Kidney epithelial cell (primary cell): ENCODE measurements around the gene DMRTB1. TPM values are rescaled to one million over a fixed set of nuclear protein-coding genes. Genes with fewer than 3 reads are reported as not detected.

Source experiments
- DNase-seq: peaks from one replicate; pipeline ENCODE4 v3.0.0-alpha.2; 2010; ENCODE audit warnings: low read depth
- H3K27me3 ChIP-seq: 2 replicates; pipeline ENCODE4 v1.6.0; 2011; ENCODE audit warnings: low read length; ENCODE audit not compliant: control insufficient read depth, insufficient read depth
- H3K36me3 ChIP-seq: 2 replicates; pipeline ENCODE4 v1.5.1; 2011; ENCODE audit warnings: low read length; ENCODE audit not compliant: control insufficient read depth, insufficient read depth
- H3K4me3 ChIP-seq: 2 replicates; pipeline ENCODE4 v1.5.1; 2011; ENCODE audit warnings: low read depth, mild to moderate bottlenecking, control low read depth, low read length
- total RNA-seq: library from RNA; depleted of rRNA; stranded (reverse); fragments of >200 nt; gene quantifications from 2 replicates; pipeline ENCODE4 v1.2.3, GENCODE V29; 2015
- TF ChIP-seq, protein P1 (sequence below): IDR thresholded peaks from 2 replicates; pipeline ENCODE4 v1.5.1; 2011; ENCODE audit warnings: mild to moderate bottlenecking, moderate library complexity, low read length, control low read depth, inconsistent platforms; ENCODE audit not compliant: insufficient read depth, poor library complexity, severe bottlenecking

The DMRTB1 gene
- total RNA-seq, 1 donor from 2014 or later: not detected

DNA sequence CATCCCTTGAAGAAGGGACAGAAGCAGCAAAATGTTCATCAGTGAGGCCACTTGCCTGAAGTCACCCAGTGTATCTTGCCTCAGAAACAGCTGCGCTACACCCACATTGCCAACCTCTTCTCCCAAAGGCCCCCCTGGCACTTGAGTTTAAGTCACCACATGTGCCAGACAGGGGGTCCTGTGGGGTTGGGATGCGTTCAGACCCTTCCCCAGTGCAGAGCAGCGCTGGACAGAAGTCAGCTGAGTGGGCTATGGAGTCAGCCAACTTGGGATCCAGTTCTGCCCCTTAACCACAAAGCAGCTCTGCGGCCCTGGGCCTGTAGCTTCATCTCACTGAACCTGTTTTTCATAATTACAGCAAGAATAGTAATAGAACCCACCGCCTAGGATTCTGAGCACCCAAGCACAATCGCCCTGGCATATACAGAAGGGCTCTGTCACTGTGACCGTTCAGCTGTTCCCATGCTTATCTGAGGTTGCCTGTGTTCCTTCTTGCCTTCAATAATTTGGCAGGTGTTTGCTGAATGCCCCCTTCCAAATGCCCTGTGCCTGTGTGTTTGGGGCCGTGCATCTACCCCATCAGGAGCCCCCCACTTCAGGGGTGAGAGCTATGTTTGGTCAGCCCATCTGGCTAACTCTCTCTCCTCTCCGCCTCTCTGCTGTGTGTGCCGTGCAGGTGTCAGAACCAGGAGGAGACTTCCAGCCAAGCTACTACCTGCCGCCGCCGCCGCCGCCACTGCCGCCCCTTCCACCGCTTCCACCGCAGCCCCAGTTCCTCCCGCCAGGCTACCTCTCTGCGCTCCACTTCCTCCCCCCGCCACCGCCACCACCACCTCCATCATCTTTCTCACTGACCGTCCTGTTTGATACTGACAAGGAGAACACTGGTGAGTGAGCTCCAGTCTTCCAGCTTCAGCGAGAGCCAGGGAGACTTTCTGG is 5.0 kb downstream of the DMRTB1 start:
- no peak for DNase-seq
- Histone ChIP-seq H3K36me3 (no peaks in the 10 kb centered on the region), H3K27me3 (peaks cover 9% of the 10 kb centered on the region), H3K4me3 (no peak overlapping the region)
- TF ChIP-seq, protein P1, sequence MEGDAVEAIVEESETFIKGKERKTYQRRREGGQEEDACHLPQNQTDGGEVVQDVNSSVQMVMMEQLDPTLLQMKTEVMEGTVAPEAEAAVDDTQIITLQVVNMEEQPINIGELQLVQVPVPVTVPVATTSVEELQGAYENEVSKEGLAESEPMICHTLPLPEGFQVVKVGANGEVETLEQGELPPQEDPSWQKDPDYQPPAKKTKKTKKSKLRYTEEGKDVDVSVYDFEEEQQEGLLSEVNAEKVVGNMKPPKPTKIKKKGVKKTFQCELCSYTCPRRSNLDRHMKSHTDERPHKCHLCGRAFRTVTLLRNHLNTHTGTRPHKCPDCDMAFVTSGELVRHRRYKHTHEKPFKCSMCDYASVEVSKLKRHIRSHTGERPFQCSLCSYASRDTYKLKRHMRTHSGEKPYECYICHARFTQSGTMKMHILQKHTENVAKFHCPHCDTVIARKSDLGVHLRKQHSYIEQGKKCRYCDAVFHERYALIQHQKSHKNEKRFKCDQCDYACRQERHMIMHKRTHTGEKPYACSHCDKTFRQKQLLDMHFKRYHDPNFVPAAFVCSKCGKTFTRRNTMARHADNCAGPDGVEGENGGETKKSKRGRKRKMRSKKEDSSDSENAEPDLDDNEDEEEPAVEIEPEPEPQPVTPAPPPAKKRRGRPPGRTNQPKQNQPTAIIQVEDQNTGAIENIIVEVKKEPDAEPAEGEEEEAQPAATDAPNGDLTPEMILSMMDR: no peak

DNA sequence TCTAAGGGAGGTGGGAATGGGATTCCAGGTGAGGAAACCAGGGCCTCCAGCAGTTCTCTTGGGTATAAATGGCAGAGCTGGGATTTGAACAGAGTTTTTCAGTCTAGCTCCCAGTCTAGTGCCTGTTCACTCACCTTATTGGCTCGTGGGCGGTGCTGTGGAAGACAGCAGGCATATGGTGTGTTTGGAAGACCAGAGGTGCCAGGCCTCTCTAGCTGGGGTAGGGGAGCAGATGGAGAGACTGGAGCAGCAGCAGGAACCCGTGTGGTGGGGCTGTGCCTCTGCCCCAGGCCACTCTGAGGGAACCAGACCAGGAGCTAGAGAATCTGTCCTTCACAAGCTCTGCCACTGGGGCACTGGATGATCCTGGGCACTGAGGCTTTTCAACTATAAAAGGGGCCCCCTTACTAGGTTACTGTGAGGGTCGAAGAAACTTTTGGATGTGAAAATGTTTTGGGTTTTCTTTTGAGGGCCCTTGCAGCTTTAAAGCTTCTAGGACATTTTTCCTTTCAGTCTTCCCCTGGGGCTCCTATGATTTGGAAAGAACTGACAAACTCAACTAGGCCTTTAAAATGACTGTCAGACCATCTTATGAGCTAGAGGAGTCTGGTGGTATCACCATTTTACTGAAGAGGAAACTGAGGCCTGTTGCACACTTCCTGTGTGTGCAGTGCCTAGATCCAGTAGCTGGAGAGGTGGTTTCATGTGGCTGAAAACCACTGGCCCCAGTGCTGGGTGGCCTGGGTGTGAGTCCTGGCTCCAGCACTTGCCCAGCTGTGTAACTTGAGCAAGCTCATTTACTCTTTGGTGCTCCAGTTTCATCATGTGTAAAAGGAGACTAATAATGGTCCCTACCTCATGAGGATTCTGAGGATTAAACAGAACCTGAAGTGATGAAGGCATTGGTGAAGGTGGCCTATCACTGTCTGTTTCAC is 6.1 kb downstream of the DMRTB1 start:
- Histone ChIP-seq H3K4me3 (no peak overlapping the region), H3K36me3 (no peaks in the 10 kb centered on the region), H3K27me3 (peaks cover 9% of the 10 kb centered on the region)
- TF ChIP-seq, protein P1: no peak
- no peak for DNase-seq

DNA sequence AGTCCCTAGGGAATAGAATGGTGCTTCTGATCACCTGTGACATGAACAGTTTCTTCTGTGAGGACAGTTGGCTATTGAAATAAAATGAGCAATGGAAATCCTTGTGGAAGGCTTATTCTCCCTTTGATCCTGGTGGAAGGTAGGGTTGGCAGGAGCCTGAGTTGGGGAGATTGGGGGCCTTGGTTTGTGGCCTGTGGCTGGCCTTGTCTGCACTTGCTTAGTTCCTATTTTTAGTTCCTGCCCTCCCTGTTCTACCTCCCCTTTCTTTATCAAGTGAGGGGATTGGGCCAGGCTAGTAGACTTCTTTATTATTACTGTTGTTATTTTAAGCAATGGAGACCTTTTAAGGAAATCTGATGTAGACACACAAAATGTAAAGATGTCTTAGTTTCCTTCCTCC is 8.2 kb downstream of the DMRTB1 start:
- no peak for DNase-seq
- TF ChIP-seq, protein P1: no peak
- Histone ChIP-seq H3K27me3 (peaks cover 5% of the 10 kb centered on the region), H3K36me3 (no peaks in the 10 kb centered on the region), H3K4me3 (no peak overlapping the region)

DNA sequence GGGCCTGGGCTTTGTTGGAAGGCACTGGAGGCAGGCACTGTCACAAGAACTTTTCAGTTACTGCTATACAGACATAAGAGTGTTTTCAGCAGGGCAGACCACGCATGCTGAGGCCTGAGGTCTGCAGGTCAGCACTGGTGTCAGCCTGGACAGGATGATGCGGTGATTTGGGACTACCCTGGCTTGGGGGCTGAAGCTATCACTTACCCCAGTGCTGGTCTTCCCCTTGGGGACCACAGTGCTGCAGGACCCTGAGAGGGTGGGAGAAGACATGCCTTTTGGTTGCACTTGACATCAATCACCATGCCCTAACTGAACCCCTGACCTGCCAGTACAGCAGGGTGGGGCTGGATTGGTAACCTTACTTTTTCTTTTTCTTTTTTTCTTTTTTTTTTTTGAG is 9.2 kb downstream of the DMRTB1 start:
- H3K27me3 ChIP-seq: peaks cover 3% of the 10 kb centered on the region
- no peaks in the 10 kb centered on the region for H3K36me3 ChIP-seq
- DNase-seq: no peak
- no peak overlapping the region for H3K4me3 ChIP-seq
- TF ChIP-seq, protein P1: no peak

DNA sequence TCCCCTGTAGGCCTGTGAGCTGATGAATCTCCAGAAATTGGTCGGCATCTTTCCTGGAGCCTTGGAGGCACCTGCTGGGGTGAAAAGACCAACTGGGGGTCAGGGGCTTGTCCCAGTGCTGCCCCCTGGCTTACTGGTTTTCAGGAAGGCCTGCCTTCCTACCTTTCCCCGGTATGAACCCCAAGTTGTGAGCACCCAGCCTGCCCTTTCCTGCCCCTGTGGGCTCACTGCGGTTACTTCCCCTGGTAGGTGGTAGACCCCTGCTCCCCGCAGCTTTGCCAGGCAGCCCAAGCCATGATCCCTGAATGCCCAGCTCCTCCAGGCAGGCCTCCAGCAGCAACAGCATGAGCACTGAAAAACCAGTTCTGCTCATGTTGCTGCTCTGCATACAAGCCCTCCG is 10.2 kb downstream of the DMRTB1 start:
- Histone ChIP-seq H3K4me3 (no peak overlapping the region), H3K36me3 (no peaks in the 10 kb centered on the region), H3K27me3 (no peaks in the 10 kb centered on the region)
- TF ChIP-seq, protein P1: no peak
- DNase-seq: no peak
